ENCODE data around the gene BABAM1. TPM values are rescaled to one million over a fixed set of nuclear protein-coding genes. Genes with fewer than 3 reads are reported as not detected.

BABAM1 gene
- total and polyA plus RNA-seq, 2 of the 4 experiments (the other 2 are of a cell fraction), result 95.1 to 101 TPM

DNA sequence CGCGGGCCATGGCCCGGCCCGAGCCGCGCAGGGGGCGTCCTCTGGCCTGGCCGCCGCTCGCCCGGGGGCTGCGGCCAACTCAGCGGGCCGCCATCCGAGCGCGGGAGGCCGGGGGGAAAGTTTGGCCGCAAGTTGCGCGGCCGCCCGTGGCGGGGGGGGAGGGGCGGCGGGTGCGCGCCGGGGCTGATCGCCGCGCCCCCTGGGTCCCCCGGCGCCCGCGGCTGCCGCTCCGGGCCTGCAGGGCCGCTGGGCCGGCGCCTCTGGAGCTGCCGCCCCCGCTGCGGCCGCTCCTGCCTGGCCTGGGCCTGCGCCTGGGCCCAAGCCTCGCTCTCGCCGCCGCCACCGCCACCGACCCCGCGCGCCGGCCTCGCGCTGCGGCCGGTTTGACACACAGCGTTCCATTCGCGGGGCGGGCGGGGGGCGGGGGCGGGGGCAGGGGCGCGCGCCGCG, 21.7 kb upstream of the BABAM1 start, which contains the start of gene NR2F6:
NR2F6 (minus strand) TSS at position 385 of the 450 bp plus-strand sequence. CDS start 699 bp downstream, outside the sequence.
- Histone ChIP-seq H2AK5ac (ENCODE audit: low read depth, low read length) (peak within 1 kb of the TSS; percentile 98), H3K4ac (ENCODE audit: low read depth, low read length) (peak within 1 kb of the TSS; percentile 95), H4K5ac (ENCODE audit: low read depth, low read length) (peak within 1 kb of the TSS; percentile 94), H3K36me3 (ENCODE audit: control insufficient read depth, insufficient read depth, low read length) (peaks cover 4% of the 10 kb centered on the region; the same call in 1 of the 2 replicates), H2BK15ac (ENCODE audit: low read depth, low read length) (peak within 1 kb of the TSS; percentile 86; the same call in 1 of the 3 replicates), H3K4me2 (ENCODE audit: low read depth, low read length) (peak within 1 kb of the TSS; percentile 93), H3K79me1 (ENCODE audit: low read depth in 1 of 2, low read length in 2 of 2) (peaks cover 15 to 43% of the 10 kb centered on the region in 2 experiments), H2BK5ac (ENCODE audit: low read depth, low read length, poor library complexity, severe bottlenecking) (peak within 1 kb of the TSS; percentile 93), H3K4me3 (ENCODE audit: insufficient read depth, low read depth, low read length) (peak within 1 kb of the TSS; percentile 90), H2AFZ (replicated peaks; ENCODE audit: low read length, poor library complexity) (peak within 1 kb of the TSS; percentile 100), H3K23ac (ENCODE audit: low read depth, low read length) (peak within 1 kb of the TSS; percentile 59), H2AK9ac (replicated peaks; ENCODE audit: low read depth, low read length, poor library complexity) (peak within 1 kb of the TSS; percentile 99), H4K8ac (ENCODE audit: low read depth in 2 of 2, low read length in 2 of 2) (peak within 1 kb of the TSS; percentile 91 to 94; a peak in 3 of 4 replicates), H3K4me1 (ENCODE audit: control insufficient read depth, insufficient read depth, low read length) (peaks cover 10% of the 10 kb centered on the region), H2BK120ac (ENCODE audit: low read depth, low read length) (peak within 1 kb of the TSS; percentile 90), H3K18ac (ENCODE audit: low read depth, low read length) (peak within 1 kb of the TSS; percentile 86), H3K9me1 (ENCODE audit: insufficient read depth, low read length) (0 out of 2 replicates have a peak, but pooled peaks cover 5% of the 10 kb centered on the region), H3K56ac (ENCODE audit: extremely low read depth, insufficient read depth, low read length) (peak within 1 kb of the TSS; percentile 72), H3K27me3 (ENCODE audit: control insufficient read depth, insufficient read depth, low read length) (no peaks in the 10 kb centered on the region), H3K9ac (ENCODE audit: low read depth, low read length) (peak within 1 kb of the TSS; percentile 82), H3K14ac (replicated peaks; ENCODE audit: low read depth, low read length) (peak within 1 kb of the TSS; percentile 74), H4K91ac (ENCODE audit: insufficient read depth, low read depth, low read length) (peak within 1 kb of the TSS; percentile 82), H3K9me3 (ENCODE audit: control insufficient read depth, insufficient read depth, low read length) (no peaks in the 10 kb centered on the region), H4K20me1 (ENCODE audit: insufficient read depth, low read length) (peaks cover 28% of the 10 kb centered on the region), H3K27ac (ENCODE audit: insufficient read depth, low read length) (peak within 1 kb of the TSS; percentile 97), H2BK20ac (ENCODE audit: low read depth, low read length) (peak within 1 kb of the TSS; percentile 71; the same call in 1 of the 2 replicates)
- in situ Hi-C loops (cut with MboI; ENCODE audit: low sequenced_read_pairs), result no loop called here
- 0% methylated on average over 3 of the region's 72 CpGs; no CpG with 5 or more reads in 1 of the 2 experiments for WGBS, 2 experiments (ENCODE audit: extremely low coverage in 2 of 2, insufficient read length in 1 of 2)
- ATAC-seq (ENCODE audit: low read depth) (no peak; the same call in 1 of the 2 replicates), DNase-seq (no peak)
- intact Hi-C loops (cut with micrococcal nuclease), result no loop called here
- ChIA-PET POLR2A (ENCODE audit: unreplicated experiment) (no interaction called here), CTCF (no interaction called here)
- dilution Hi-C loops (cut with HindIII; ENCODE audit: low sequenced_read_pairs, unreplicated experiment), result no loop called here
- no peak for TF ChIP-seq FOS (IDR thresholded peaks at IDR 0.05; ENCODE audit: low read depth, low read length)
- TF ChIP-seq MXI1 (IDR thresholded peaks at IDR 0.05; ENCODE audit: borderline replicate concordance, low read depth, low read length), result peak; percentile 44; the same call in 1 of the 2 replicates
- TF ChIP-seq SMC3 (IDR thresholded peaks at IDR 0.05; ENCODE audit: low read depth, low read length), result no peak
- TF ChIP-seq BHLHE40 (IDR thresholded peaks at IDR 0.05; ENCODE audit: low read depth, low read length), result no peak
- TF ChIP-seq, protein P1, sequence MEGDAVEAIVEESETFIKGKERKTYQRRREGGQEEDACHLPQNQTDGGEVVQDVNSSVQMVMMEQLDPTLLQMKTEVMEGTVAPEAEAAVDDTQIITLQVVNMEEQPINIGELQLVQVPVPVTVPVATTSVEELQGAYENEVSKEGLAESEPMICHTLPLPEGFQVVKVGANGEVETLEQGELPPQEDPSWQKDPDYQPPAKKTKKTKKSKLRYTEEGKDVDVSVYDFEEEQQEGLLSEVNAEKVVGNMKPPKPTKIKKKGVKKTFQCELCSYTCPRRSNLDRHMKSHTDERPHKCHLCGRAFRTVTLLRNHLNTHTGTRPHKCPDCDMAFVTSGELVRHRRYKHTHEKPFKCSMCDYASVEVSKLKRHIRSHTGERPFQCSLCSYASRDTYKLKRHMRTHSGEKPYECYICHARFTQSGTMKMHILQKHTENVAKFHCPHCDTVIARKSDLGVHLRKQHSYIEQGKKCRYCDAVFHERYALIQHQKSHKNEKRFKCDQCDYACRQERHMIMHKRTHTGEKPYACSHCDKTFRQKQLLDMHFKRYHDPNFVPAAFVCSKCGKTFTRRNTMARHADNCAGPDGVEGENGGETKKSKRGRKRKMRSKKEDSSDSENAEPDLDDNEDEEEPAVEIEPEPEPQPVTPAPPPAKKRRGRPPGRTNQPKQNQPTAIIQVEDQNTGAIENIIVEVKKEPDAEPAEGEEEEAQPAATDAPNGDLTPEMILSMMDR (conservative IDR thresholded peaks at IDR 0.05; ENCODE audit: low read depth, low read length), result no peak
- TF ChIP-seq USF2 (IDR thresholded peaks at IDR 0.05; ENCODE audit: low read depth, low read length), result no peak
- no TSS peak for BruUV-seq (replicated peaks)
